Ectodermal cell (in vitro differentiated cells): Measurements from ENCODE around the gene DHFR.
"Not testable (repeated sequence)": the region's sequence is repeated elsewhere in the genome, so short reads cannot be mapped to it uniquely, and the experiment has no call there.

ENCODE experiments used
- H3K27ac ChIP-seq: 2 replicates; pipeline ENCODE4 v1.7.0; 2013; ENCODE audit warnings: mild to moderate bottlenecking, low read depth, low read length; ENCODE audit not compliant: insufficient read depth, poor library complexity, severe bottlenecking
- H3K27me3 ChIP-seq: 2 replicates; pipeline ENCODE4 v1.7.0; 2013; ENCODE audit warnings: mild to moderate bottlenecking, low read length; ENCODE audit not compliant: insufficient read depth, control insufficient read depth, poor library complexity, severe bottlenecking
- H3K36me3 ChIP-seq: one replicate; pipeline ENCODE4 v1.7.0; 2013; ENCODE audit warnings: low read length; ENCODE audit not compliant: control insufficient read depth, insufficient read depth
- H3K4me1 ChIP-seq: one replicate; pipeline ENCODE4 v1.7.0; 2013; ENCODE audit warnings: low read length; ENCODE audit not compliant: control insufficient read depth, insufficient read depth
- H3K4me3 ChIP-seq: 2 replicates; pipeline ENCODE4 v1.7.0; 2013; ENCODE audit warnings: low read depth, low read length, control low read depth; ENCODE audit not compliant: insufficient read depth
- H3K9me3 ChIP-seq: 2 replicates; pipeline ENCODE4 v1.7.0; 2013; ENCODE audit warnings: mild to moderate bottlenecking, low read length, moderate library complexity; ENCODE audit not compliant: control insufficient read depth
- WGBS, 2 experiments: methylation state at CpG; one replicate each; pipeline ENCODE4 v1.1.7; 2013; ENCODE audit warnings: missing lambda C conversion rate in 2 of 2; 5-methylcytosine and 5-hydroxymethylcytosine counted together

The DHFR gene

DNA sequence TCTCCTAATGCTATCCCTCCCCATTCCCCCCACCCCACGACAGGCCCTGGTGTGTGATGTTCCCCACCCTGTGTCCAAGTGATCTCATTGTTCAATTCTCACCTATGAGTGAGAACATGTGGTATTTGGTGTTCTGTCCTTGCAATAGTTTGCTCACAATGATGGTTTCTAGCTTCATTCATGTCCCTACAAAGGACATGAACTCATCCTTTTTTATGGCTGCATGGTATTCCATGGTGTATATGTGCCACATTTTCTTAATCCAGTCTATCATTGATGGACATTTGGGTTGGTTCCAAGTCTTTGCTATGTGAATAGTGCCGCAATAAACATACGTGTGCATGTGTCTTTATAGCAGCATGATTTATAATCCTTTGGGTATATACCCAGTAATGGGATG is 74.5 kb downstream of the DHFR start:
- not testable (repeated sequence) for H3K4me1 ChIP-seq, H3K36me3 ChIP-seq, H3K27me3 ChIP-seq, H3K27ac ChIP-seq, H3K9me3 ChIP-seq, H3K4me3 ChIP-seq
- 88 to 90% methylated on average over 1 to 3 of the region's 3 CpGs for WGBS, 2 experiments

DNA sequence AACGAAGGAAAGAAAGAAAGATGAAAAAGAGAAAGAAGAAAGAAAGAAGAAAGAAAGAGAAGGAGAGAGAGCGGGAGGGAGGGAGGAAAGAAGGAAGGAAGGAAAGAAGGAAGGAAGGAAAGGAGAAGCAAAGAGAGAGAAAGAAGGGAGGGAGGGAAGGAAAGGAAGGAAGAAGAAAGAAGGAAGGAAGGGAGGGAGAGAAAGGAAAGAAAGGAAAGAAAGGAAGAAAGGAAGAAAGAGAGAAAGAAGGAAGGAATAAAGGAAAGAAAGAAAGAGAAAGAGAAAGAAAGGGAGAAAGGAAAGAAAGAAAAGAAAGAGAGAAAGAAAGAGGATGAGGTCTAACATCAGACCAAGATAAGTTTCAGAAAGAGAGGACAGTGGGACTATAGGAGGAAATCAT is 75.7 kb downstream of the DHFR start:
- Histone ChIP-seq H3K4me3 (no peak overlapping the region), H3K27ac (no peak overlapping the region), H3K36me3 (no peaks in the 10 kb centered on the region), H3K27me3 (no peaks in the 10 kb centered on the region), H3K9me3 (no peaks in the 10 kb centered on the region), H3K4me1 (no peaks in the 10 kb centered on the region)
- WGBS, 2 experiments: 91 to 94% methylated on average over 2 of the region's 2 CpGs

DNA sequence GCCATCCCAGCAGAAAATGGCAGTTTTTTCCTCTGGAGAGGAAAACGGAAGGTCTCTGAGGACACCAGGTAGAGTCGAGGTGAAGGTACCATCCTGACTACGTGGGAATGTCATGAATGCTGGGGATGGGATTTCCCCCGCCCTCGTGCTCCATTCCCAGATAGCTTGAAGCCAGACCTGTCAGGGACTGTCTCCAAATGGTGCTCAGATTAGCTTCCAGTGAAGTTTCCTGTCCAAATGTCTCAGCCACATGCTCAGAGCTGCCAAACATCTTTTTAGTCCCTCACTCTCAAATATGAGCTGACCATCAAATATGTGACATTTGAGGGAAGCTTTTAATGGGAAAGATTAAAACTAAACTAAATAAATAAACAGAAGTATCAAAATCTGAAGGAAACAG is 77.1 kb downstream of the DHFR start:
- H3K36me3 ChIP-seq: no peaks in the 10 kb centered on the region
- no peaks in the 10 kb centered on the region for H3K4me1 ChIP-seq
- peaks cover 8% of the 10 kb centered on the region for H3K27me3 ChIP-seq
- 60 to 61% methylated on average over 5 of the region's 5 CpGs for WGBS, 2 experiments
- no peaks in the 10 kb centered on the region for H3K9me3 ChIP-seq
- no peak overlapping the region for H3K4me3 ChIP-seq
- no peak overlapping the region for H3K27ac ChIP-seq

- WGBS, 2 experiments: 84 to 90% methylated on average over 4 to 5 of the region's 5 CpGs
- Histone ChIP-seq H3K9me3 (no peaks in the 10 kb centered on the region), H3K4me1 (no peaks in the 10 kb centered on the region), H3K4me3 (no peak overlapping the region), H3K36me3 (no peaks in the 10 kb centered on the region), H3K27me3 (peaks cover 21% of the 10 kb centered on the region), H3K27ac (no peak overlapping the region)
Observed at GRCh38 chr5:80576383-80576782, 78.4 kb downstream of the DHFR start.
